GM18858 (cell line): Measurements from ENCODE around the gene PRKCB.
"Not testable (repeated sequence)": the region's sequence is repeated elsewhere in the genome, so short reads cannot be mapped to it uniquely, and the experiment has no call there.

Experiments used
- ATAC-seq: cut with Tn5 transposase; IDR thresholded peaks from one replicate; pipeline ENCODE4 v1.9.1; 2021; ENCODE audit not compliant: unreplicated experiment

Gene PRKCB

DNA sequence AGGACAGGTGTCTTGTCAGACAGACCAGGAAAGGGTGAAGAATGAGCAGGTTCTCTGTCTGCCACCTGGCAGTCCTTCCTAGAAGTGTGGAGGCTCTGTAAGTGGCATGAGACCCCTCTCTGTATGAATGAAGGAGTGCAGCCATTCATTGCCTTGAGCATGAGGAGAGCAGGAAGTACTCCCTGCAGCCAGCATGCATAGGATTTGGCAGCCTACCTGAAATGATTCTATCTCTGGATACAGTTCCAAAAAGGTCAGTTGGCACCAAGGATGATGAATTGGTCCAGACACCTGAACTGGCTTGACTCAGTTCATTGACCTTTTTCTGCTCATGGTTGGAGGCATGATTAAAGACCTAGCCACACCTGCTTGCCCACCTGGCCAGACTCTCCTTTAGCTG is 163.0 kb downstream of the PRKCB start:
- no peak for ATAC-seq

DNA sequence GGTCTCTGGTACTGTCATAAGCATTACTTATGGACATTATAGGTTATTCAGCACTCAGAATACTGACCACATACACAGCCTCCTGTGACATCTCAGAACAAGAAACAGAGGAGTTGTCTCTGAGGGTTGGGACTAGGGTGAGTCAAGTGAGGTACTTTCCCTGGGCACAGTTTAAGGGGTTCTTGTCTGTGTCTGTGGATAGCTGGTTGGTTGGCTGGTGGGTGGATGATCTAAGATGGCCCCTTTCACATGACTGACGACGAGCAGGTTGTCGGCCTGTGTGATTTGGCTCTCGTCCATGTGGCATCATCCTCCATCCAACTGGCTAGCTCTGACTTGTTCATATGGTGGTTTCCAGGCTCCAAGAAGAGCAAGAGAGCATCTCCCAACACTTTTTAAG is 163.9 kb downstream of the PRKCB start:
- no peak for ATAC-seq

DNA sequence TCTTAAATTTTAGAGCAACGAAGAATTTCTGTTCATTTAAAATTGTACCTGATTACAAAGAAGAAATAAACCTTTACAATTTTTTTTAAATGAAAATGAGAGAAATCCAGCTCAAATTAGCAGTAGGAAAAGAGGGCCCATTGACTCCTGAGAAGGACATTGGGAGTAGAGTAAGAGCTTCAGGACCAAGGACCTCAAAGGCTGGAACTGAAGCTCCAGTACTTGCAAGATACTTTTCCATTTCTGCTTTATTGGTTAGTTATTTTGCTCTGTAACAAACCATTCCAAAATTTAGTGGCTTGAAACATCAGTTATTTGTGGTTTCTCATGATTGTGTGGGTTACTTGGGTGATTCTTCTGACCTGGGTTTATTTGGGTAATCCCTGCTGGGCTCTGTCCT is 165.9 kb downstream of the PRKCB start:
- no peak for ATAC-seq

DNA sequence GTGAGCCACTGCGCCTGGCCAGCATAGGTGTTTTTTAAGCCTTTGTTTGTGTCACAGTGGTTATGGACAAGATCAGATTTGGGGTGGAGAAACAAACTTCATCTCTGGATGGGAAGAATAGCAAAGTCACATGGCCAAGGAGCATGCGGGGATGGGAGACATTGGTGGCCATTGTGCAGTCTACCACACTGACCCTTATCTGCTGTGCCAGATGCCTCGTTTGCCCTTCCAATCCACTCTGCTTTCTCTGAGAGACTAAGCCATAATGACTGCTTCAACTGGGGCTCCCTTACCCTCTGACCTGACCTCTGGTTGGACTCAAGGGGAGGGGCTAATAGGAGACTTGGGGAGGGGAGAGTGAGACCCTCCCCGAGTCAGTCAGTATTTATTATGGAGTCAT is 166.8 kb downstream of the PRKCB start:
- no peak for ATAC-seq

DNA sequence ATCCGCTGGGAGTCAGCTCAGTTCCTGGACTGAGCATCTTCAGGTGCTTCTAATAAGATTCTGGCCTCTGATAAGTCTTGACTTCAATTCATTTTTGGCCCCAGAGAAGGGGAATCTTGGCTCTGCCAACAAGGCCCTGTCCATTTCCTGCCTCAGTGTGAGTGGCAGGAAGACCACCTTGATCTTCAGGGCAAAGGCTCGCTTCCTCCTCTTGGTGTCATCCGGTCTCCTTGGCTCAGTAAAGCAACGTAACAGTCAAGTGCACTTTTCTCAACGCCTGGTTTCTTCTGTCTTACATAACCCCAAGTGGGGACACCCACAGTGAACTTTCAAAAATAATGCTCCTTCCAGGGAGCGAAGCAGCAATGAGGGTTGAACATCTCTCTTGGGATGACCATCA is 169.8 kb downstream of the PRKCB start:
- no peak for ATAC-seq

DNA sequence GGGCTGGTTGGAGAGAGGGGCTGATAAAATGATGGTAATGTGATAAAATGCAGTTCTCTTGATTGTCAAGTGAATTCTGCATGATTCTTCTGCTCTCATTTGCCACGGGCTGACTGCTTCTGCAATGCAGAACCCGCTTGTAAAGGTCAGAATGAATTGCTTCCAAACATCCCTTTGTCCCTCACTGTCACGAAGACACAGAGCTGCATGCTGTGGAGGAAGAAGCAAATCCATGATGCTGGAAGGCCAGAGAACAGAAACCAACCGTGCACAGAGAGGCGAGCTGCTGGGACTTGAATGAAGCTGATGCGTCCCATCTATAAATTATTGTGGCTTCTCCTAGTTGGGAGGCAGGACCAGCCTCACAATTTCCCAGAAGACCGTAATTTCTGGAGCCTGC is 171.6 kb downstream of the PRKCB start:
- ATAC-seq = no peak

DNA sequence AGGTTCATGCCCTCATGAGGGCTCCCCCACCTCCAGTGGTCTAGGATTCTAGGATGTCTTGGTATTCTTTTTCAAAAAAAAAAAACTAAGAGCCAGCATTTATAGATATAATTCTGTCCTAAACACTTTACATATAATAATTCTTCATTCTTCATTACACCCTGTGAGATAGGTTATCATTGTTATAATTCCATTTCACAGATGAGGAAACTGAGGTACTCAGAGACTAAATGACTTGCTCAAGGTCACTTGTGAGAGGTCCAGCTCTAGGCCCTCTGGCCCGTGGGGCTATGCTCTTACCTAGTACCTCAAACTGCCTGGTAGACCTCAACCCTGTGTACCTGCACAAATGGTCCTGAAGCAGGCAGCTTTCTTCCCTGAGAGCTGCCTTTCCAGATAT is 172.2 kb downstream of the PRKCB start:
- no peak for ATAC-seq

DNA sequence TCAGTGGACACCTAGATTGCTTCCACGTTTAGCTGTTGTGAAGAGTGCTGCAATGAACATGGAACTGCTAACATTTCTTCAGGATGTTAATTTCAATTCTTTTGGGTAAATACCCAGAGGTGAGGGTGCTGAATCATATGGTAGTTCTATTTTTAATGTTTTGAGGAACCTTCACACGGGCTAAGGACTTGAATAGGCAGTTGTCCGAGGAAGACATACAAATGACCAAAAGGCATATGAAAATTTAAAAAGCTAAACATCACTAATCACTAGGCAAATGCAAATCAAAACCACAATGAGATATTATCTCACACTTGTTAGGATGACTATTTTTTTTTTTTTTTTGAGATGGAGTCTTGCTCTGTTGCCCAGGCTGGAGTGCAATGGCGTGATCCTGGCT is 173.3 kb downstream of the PRKCB start:
- no peak for ATAC-seq

DNA sequence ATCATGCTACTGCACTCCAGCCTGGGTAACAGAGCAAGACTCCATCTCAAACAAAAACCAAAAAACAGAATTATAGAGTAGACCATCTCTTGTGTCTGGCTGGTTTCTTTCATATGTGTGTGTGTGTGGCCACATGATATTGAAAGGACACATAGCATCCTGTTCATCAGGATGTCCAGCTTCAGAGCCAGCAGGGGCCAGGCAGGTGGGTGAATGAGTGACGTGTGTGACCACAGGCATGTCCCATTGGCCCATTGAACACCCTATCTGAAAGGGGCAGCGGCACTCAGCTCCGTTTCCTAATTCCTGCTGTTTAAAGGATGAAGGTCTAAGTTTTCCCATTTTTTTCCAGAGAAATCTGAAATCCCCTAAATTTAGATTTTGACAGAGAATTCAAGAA is 174.2 kb downstream of the PRKCB start:
- no peak for ATAC-seq

DNA sequence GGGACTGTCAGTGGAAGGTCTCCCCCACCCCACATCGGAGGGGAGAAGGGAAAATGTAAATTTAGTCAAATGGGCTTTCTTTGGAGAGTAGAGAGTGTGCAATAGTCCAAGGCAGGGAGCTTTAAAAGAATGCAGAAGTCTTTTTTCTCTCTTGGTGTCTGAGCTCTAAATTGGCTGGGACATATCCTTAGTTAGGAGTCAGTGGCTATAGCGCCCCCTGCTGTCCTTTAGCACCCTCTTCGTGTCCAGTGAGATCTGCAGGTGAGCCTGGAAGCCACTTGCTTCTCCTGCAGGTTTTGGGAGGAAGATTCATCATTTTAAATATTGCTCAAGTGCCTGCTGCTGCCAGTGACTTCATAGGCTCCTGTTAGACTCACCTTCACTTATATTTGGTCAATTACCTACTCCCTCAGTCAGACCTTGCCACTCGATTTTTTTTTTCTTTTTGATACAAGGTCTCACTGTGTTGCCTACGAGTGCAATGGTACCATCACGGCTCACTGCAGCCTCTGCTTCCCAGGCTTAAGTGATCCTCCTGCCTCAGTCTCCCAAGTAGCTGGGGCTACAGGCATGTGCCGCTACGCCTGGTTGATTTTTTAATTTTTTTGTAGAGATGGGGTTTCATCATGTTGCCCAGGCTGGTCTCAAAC is 174.8 kb downstream of the PRKCB start:
- ATAC-seq = no peak

DNA sequence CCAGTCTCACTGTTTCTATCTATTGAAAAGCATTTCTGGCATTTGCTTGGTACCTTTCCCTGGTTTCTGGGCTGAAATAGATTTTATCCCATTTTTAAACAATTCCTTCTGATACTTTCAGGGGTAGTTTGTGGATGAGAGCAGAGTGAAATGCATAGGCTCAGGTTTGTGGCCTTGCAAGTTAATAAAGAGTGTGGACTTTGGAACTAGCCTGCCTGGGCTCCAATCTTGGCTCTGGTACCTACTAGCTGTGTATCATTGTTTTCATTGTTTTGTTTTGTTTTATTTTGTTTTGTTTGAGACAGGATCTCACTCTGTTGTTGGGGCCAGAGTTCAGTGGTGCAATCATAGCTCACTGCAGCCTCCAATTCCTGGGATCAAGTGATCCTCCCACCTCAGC is 175.5 kb downstream of the PRKCB start:
- ATAC-seq = no peak

DNA sequence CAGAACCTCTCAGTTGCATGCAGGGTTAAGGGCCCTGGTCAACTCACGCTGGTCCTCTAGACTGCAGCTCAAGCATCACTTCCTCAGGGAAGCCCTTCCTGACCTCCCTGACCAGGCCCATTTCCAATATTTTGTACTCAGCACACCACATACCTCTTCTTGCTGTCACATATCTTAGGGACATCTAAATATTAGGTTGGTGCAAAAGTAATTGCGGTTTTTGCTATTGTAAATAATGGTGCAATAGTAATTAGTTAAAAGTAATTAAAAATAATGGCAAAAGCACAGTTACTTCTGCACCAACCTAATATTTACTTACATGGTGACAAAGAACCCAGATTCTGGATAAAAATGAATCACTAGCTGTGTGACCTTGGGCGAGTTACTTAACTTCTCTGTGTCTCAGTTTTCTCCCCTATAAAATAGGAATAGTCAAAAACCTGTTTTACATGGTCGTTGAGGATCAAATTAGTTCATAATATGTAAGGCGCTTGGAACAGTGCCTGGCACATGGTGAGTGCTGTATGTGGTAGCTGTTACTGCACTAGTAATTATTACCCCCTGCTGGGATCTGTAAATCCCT is 177.4 kb downstream of the PRKCB start:
- no peak for ATAC-seq

DNA sequence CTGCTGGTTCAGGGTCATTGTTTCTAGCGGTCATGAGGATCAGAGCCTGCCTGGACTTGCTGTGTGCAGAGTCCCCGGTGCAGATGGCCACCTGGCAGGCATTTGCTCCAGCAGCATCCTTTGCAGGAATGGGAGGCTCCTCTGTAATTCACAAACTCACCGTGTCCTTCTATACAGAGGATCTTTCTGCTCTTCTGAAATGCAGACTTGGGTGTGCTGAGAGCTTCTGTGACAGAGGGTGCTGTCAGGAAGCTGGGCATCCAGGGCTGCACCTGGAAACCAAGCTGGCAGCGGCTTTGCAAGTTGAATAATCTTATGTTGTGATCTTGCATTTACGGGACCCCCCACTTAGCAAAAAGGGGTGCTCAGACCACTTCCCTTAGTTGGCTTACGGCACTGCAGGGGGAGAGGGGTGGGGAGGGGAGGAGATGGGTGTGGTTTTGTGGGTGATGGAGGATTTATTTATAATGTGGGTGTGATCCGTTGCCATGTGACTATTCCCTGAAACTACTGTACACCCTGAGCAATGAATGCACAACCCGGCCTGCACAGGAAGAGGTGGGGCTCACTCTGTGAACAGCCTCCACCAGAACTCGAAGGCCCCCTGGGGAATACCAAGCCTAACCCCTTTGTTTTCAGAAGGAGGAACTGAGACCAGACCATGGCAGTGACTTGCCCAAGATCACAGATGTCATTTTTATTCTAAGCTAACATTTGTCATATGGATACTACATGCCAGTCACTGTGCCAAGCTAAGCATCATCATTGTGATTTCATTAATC is 178.3 kb downstream of the PRKCB start:
- ATAC-seq = peak; percentile 87

DNA sequence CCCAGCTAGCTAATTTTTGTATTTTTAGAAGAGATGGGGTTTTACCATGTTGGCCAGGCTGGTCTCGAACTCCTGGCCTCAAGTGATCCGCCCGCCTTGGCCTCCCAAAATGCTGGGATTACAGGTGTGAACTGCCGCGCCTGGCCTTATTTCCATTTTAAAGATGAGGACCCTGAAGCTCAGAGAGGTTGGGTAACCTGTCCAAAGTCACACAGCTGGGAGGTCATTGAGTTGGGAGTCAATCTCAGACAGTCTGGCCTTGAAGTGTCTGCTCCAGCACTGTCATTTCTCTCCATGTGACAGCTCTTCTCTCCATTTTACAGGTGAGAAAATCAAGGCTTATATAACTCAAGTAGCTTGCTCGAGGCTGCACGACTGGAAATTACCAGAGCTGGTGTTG is 179.2 kb downstream of the PRKCB start:
- ATAC-seq = not testable (repeated sequence)

DNA sequence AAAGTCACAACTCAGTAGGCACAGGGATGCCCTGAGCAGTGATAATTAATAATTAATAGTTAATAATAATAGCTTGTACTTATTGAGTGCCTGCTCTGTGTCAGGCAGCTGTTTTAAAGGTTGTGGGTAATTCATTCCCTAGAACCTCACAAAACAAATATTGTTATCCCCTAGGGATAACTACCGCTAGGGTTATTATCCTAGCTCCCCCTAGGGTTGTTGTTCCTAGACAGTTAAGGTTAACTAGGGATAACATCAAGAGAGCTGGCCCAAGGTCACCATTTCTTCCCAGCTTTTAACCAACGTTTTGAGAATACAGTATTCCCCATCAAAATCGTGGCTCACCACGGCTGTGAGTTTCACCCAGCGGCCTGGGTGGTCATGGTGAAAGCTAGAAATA is 180.1 kb downstream of the PRKCB start:
- no peak for ATAC-seq

DNA sequence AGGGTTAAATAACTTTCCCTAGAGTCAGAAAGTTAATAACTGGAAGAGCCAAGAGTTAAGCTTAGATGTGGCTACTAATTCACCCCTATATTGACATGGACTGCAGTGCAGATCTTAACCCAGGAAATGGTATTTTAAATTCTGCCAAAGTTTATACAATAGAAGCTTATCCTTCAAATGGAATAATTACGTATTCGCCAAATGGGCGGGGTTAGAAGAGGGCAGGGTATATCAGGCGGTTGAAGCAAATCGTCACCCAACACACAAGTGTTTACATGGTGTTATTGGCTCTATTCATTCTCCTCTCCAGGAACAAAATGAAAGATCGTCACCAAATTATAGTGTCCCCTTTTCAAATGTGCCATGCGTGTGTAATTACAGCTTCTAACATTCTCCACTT is 182.7 kb downstream of the PRKCB start:
- no peak for ATAC-seq

DNA sequence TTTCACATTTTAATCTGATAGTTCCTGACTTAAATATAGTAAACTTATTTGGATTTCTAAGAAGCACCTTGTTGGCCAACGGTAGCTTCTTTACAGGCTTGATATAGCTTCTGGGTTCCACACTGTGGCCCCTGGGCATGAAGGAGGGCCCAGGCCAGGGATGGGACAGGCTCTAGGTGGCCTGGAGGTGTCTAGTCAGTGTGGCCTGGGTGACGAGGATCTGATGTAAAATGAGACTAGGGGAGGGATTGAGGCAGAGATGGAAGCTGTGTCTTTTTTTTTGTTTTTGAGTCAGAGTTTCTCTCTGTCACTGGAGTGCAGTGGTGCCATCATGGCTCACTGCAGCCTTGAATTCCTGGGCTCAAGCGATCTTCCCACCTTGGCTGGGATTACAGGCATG is 187.0 kb downstream of the PRKCB start:
- no peak for ATAC-seq

DNA sequence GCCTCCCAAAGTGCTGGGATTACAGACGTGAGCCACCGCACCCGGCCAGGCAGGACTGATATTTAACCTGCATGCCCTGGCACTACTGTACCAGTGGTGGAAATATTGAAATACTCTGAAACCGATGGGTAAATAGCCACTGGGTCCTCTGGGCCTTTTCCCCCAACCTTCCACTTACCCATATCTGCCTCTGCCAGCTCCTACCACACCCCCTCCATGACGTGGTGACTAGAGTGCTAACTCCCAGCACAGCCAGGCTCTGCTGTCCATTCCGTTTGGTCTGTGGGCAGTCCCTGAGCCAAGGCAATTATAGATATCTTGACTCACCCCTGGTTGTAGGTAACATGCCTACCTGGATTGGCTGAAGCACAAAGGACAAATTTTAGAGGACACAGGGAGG is 187.8 kb downstream of the PRKCB start:
- ATAC-seq = no peak

DNA sequence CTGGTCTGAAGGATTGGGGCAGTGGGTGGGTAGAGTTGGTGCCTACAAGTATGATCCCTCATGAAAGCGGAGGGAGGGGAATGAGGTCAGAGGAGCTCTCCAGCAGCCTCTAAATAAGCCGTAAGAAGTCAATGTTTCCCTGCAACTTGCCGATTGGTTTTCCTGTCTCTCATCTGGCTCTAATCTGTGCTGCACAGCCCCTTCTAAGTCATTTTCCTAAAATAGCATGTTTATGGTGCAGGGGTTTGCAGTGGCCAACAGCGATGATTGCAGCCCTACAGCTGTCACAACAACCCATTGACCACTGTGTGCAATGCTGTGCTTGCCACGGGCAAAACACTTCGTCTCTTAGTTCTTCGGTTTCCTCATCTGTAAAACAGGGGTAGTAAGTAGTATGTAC is 189.2 kb downstream of the PRKCB start:
- no peak for ATAC-seq

DNA sequence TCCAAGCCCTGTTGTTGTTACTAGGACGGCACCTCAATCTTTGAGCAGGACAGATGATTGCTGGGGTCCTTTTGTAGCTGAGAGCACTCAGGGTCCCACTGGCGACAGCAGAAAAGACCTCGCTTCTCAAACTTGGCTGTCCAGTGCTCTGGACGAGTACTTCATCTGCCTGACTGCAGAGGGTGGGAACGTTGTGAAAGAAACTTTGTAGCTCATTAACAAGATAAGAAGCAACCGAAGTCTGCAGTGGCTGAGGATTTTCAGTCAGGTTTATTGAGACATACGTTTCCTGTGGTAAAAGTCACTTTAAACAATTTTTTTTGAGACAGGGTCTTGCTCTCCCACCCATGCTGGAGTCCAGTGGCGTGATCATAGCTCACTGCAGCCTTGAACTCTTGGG is 191.7 kb downstream of the PRKCB start:
- no peak for ATAC-seq

DNA sequence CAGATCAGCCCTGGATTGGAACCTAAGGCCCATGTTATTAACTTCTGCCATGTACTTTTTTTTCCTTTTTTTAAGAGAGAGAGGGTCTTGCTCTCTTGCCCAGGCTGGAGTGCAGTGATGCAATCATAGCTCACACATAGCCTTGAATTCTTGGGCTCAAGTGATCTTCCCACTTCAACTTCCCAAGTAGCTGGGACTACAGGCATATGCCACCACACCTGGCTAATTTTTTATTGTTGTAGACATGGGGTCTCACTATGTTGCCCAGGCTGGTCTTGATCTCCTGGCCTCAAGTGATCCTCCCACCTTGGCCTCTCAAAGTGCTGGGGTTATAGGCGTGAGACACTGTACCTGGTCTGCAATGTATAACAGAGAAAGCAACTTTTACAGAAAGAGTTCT is 194.1 kb downstream of the PRKCB start:
- not testable (repeated sequence) for ATAC-seq

DNA sequence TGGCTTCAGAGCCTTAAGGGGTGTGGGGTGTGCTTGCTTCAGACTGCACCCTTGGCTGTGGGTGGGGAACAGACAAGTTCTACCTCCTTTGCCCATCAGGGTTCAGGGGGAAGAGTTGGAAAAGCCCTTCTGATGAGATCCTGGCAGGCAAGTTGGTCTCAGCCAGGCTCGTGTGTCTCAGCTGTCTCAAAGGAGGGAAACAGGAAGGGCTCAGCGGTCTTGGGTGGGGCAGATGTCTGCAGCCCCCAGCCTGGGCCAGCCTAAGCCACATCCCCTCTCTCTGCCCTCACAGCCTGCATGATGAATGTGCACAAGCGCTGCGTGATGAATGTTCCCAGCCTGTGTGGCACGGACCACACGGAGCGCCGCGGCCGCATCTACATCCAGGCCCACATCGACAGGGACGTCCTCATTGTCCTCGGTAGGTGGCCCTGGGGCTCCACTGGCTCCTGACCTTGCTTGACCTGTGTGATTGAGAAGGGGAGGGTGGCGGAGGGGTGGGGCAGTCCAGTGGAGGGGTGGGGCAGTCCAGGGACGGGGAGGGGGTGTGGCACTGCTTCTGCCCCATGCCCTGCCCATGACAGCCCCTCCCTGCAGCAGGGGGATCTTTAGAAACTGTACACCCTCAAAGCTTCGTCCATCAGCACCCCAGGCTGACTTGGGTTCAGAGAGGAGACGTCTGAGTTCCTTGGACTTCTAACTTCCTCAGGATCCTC is 199.5 kb downstream of the PRKCB start:
- ATAC-seq = no peak
